NCI-H69 (cell line): ENCODE measurements around the gene ADAMTSL1.

Experiments
- DNase-seq: peaks from one replicate; lab custom pipeline; 2025; lab: John Stamatoyannopoulos, UW

The ADAMTSL1 gene

GRCh38 chr9:18941060-18941740 is 467.2 kb downstream of the ADAMTSL1 start:
- no peak for DNase-seq

- DNase-seq = no peak
These were observed 468.8 kb downstream of the ADAMTSL1 start for GRCh38 chr9:18942801-18943200.

GRCh38 chr9:18947892-18948339 is 474.0 kb downstream of the ADAMTSL1 start:
- DNase-seq = peak; percentile 92

- DNase-seq = no peak
These were observed 478.0 kb downstream of the ADAMTSL1 start for GRCh38 chr9:18951936-18952335.

GRCh38 chr9:18955626-18956025 is 481.7 kb downstream of the ADAMTSL1 start:
- DNase-seq = no peak
